NCI-H510A (cell line): ENCODE results near the gene SOCS1.
A peak's percentile ranks its signal among the peaks of the same experiment; 100 is the strongest.

Experiments
- DNase-seq: peaks from one replicate; lab custom pipeline; 2025; lab: John Stamatoyannopoulos, UW

Gene SOCS1

GRCh38 chr16:11260596-11260966 lies 4.6 kb upstream of the SOCS1 start:
- DNase-seq = no peak

- DNase-seq = no peak
These were observed 3.9 kb upstream of the SOCS1 start for GRCh38 chr16:11259655-11260595.

GRCh38 chr16:11258553-11259492 lies 2.8 kb upstream of the SOCS1 start:
- no peak for DNase-seq

GRCh38 chr16:11257131-11257938 lies 1.3 kb upstream of the SOCS1 start:
- DNase-seq = peak; percentile 43

- DNase-seq = peak; percentile 28
These were observed 692 bp upstream of the SOCS1 start for GRCh38 chr16:11256661-11257130.

GRCh38 chr16:11254913-11255736 lies 879 bp downstream of the SOCS1 start:
- peak; percentile 10 for DNase-seq

GRCh38 chr16:11253995-11254912 lies 1.8 kb downstream of the SOCS1 start:
- DNase-seq = no peak

- no peak for DNase-seq
These were observed 2.7 kb downstream of the SOCS1 start for GRCh38 chr16:11253009-11253994.

- no peak for DNase-seq
These were observed 3.5 kb downstream of the SOCS1 start for GRCh38 chr16:11252482-11252931.

- no peak for DNase-seq
These were observed 4.2 kb downstream of the SOCS1 start for GRCh38 chr16:11251525-11252481.

- no peak for DNase-seq
These were observed 5.0 kb downstream of the SOCS1 start for GRCh38 chr16:11250786-11251524.

GRCh38 chr16:11250091-11250785 lies 5.8 kb downstream of the SOCS1 start:
- DNase-seq = peak; percentile 42

GRCh38 chr16:11249233-11250061 lies 6.6 kb downstream of the SOCS1 start:
- DNase-seq = no peak

- DNase-seq = no peak
These were observed 7.9 kb downstream of the SOCS1 start for GRCh38 chr16:11248133-11248532.

GRCh38 chr16:11245988-11246387 lies 10.0 kb downstream of the SOCS1 start:
- DNase-seq = no peak
